Heart right ventricle (tissue), 16 donors: ENCODE data around the gene SENP2. TPM values are rescaled to one million over a fixed set of nuclear protein-coding genes. Genes with fewer than 3 reads are reported as not detected.

ENCODE experiments used
- ATAC-seq, 8 donors: fragments of 200-7000 bp; cut with Tn5 transposase; one replicate each; pipeline ENCODE4 v1.9.1; 2020; ENCODE audit warnings: mild to moderate bottlenecking in 8 of 8, moderate library complexity in 8 of 8, moderate number of reproducible peaks in 1 of 8
- DNase-seq, 2 donors: peaks; one replicate each; pipeline ENCODE4 v3.0.0-alpha.2; 2020
- H3K27ac ChIP-seq, 10 donors: fragments of 200-600 bp; sonication (generic) in 2 of 10; one replicate each; pipeline versions ENCODE4 v1.5.0 to v1.8.0; 2020 to 2022; ENCODE audit warnings: mild to moderate bottlenecking in 3 of 10
- H3K27me3 ChIP-seq, 7 donors: fragments of 200-600 bp; one replicate each; pipeline ENCODE4 v1.8.0; 2021 to 2022; ENCODE audit warnings: mild to moderate bottlenecking in 2 of 7
- H3K36me3 ChIP-seq, 9 donors: fragments of 200-600 bp; sonication (generic) in 1 of 9; one replicate each; pipeline versions ENCODE4 v1.5.0 to v1.8.0; 2020 to 2022; ENCODE audit warnings: mild to moderate bottlenecking in 2 of 9
- H3K4me1 ChIP-seq, 9 donors: fragments of 200-600 bp; sonication (generic) in 1 of 9; one replicate each; pipeline versions ENCODE4 v1.5.0 to v1.8.0; 2020 to 2022; ENCODE audit warnings: mild to moderate bottlenecking in 4 of 9
- H3K4me3 ChIP-seq, 10 donors: fragments of 200-600 bp; sonication (generic) in 2 of 10; one replicate each; pipeline versions ENCODE4 v1.5.0 to v1.8.0; 2020 to 2022; ENCODE audit warnings: mild to moderate bottlenecking in 7 of 10, moderate library complexity in 2 of 10
- H3K9me3 ChIP-seq, 11 donors: fragments of 200-600 bp in 10 of 11; sonication (generic) in 2 of 11; one replicate each; pipeline versions ENCODE4 v1.5.0 to v1.8.0; 2013 to 2022; ENCODE audit warnings: mild to moderate bottlenecking in 2 of 11, control low read depth in 1 of 11, moderate library complexity in 1 of 11
- whole genome bisulfite sequencing, 2 donors: extraction: QIAGEN DNeasy Blood & Tissue Kit; methylation state at CpG; one replicate each; pipeline ENCODE4 v1.1.7; 2013; ENCODE audit warnings: inconsistent platforms in 1 of 2; 5-methylcytosine and 5-hydroxymethylcytosine counted together
- intact Hi-C, 10 donors: fragments of 100-400 bp; cut with DNase I; formaldehyde crosslinking; loops; one replicate each; pipeline versions ENCODE4 v1.11.1 to v1.14.2; 2022
- polyA plus RNA-seq, 2 donors: library from polyadenylated mRNA; stranded (reverse); fragments of 200-250 nt; gene quantifications; one replicate each; pipeline ENCODE4 v1.2.3, GENCODE V29; 2013
- total RNA-seq, 10 donors: library from RNA; stranded (reverse); fragmentation: NEBNext Ultra II Directional in 3 of 10; extraction: Animal tissue kit (Norgen Biotek cat#: 25700) in 3 of 10; gene quantifications; one replicate each; pipeline versions ENCODE4 v1.2.1 to v1.2.4, GENCODE V29; 2021 to 2023
- TF ChIP-seq, protein P1 (sequence below), 9 donors: fragments of 200-600 bp; sonication (generic) in 2 of 9; IDR thresholded peaks; one replicate each; pipeline versions ENCODE4 v1.5.0 to v1.8.0; 2021 to 2022; ENCODE audit warnings: antibody characterized with exemption in 9 of 9, mild to moderate bottlenecking in 5 of 9, moderate library complexity in 1 of 9
- donor health status: Arrhythmogenic right ventricular cardiomyopathy.
- donor health status: ischemic (EF 13 %, LVEDD 7.1; RV severe dilation, severe dysfunction).
- donor health status: healthy with polysubstance abuse.
- donor health status: DM: no; HTN: yes; CAD: no.
- donor health status: DM: no; HTN: no; CAD: no.
- donor health status: ischemic (EF 25% LVEDD 6.9; RV normal size, moderate dysfunction).
- donor health status: ischemic (EF 25% LVEDD 5.7; RV mildly dilated, moderate dysfunction).
- donor health status: healthy.
- donor health status: DM: yes; HTN: yes; CAD: no.
- donor health status: Ischemic cardiomyopathy.
- donor health status: ischemic (EF 35%, LVEDD 5.7; RV mildly dilated, moderate dysfunction).
- donor health status: nonischemic (EF 11% LVEDD 7.7; RV severe dilation, severe dysfunction).
- donor health status: DM: yes; HTN: yes; CAD: no.
- donor health status: PGD.
- donor health status: ischemic (EF 29% LVEDD 5.4; RV normal size, mild dysfunction).
- donor health status: nonischemic (EF 23%, LVEDD 6.1; RV moderate dilation, normal function).

Gene SENP2
- total and polyA plus RNA-seq, 12 donors = 7.9 to 46.5 (median 34.9) TPM

DNA sequence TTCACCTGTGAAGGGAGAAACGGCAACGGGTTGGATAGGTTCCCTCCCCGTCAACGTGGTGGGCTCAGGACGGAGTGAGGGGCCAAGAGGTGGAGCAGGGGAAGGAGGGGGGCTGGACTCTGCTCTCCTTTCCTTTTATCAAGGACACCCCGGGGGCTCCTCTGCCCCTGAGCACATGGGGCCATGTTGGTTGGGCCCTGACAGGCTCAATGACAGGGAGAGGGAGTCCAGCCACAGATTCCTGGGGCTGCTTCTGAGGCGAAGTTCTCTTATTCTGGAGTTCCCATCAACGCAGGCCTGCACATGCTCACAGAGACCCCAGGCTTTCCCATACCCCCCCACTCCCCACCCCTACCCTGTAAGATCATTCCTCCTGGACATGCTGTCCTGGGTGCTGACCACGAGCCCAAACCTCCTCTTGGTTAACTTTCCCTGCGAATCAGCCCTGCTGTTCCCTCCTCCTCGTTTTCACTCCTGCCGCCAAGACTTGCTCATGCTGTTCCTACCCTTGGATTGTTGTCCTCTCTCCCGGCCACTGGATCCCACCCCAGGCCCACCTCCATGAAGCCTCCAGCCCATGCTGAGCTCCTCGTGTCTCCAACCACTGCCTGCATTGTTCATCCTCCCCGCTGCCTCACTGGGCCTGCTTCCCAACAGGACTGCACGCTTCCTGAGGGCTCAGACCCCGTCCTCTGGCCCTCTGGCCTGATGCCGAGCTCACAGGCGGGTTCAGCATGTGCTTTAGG, 61.2 kb downstream of the SENP2 start:
- H3K36me3 ChIP-seq = peaks cover 0 to 11% (median 0%) of the 10 kb centered on the region in 9 donors
- H3K27me3 ChIP-seq = no peaks in the 10 kb centered on the region
- TF ChIP-seq, protein P1, sequence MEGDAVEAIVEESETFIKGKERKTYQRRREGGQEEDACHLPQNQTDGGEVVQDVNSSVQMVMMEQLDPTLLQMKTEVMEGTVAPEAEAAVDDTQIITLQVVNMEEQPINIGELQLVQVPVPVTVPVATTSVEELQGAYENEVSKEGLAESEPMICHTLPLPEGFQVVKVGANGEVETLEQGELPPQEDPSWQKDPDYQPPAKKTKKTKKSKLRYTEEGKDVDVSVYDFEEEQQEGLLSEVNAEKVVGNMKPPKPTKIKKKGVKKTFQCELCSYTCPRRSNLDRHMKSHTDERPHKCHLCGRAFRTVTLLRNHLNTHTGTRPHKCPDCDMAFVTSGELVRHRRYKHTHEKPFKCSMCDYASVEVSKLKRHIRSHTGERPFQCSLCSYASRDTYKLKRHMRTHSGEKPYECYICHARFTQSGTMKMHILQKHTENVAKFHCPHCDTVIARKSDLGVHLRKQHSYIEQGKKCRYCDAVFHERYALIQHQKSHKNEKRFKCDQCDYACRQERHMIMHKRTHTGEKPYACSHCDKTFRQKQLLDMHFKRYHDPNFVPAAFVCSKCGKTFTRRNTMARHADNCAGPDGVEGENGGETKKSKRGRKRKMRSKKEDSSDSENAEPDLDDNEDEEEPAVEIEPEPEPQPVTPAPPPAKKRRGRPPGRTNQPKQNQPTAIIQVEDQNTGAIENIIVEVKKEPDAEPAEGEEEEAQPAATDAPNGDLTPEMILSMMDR (IDR thresholded peaks at IDR 0.05) = no peak
- DNase-seq = no peak
- WGBS, 2 donors = 89% methylated on average over 19 of the region's 19 CpGs
- no peaks in the 10 kb centered on the region for H3K9me3 ChIP-seq
- intact Hi-C loops = no loop called here
- no peak for ATAC-seq
- H3K4me3 ChIP-seq = no peak overlapping the region
- H3K27ac ChIP-seq = no peak overlapping the region
- H3K4me1 ChIP-seq = peaks cover 0 to 6% (median 0%) of the 10 kb centered on the region in 9 donors

DNA sequence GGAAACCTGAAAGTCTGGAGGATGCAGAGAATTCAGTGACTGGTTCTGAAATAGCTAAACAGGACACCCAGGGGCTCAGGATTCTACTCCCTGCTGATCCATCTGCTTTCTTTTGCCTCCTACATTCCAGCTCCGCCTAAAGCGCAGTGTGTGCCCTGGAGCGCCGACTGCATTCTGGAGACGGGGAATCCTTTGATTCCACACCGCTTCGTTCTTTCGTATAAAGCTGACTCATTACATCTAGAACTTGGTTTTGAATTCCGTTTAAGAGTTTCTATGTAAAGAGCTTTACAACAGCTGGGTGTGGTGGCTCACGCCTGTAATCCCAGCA, 61.8 kb downstream of the SENP2 start:
- Histone ChIP-seq H3K36me3 (peaks cover 0 to 11% (median 0%) of the 10 kb centered on the region in 9 donors), H3K27ac (no peak overlapping the region), H3K9me3 (no peaks in the 10 kb centered on the region), H3K4me3 (no peak overlapping the region), H3K27me3 (no peaks in the 10 kb centered on the region), H3K4me1 (peaks cover 0 to 6% (median 0%) of the 10 kb centered on the region in 9 donors)
- intact Hi-C loops = no loop called here
- DNase-seq (no peak), ATAC-seq (no peak)
- WGBS, 2 donors = 96% methylated on average over 10 of the region's 10 CpGs
- TF ChIP-seq, protein P1 (IDR thresholded peaks at IDR 0.05) = no peak

DNA sequence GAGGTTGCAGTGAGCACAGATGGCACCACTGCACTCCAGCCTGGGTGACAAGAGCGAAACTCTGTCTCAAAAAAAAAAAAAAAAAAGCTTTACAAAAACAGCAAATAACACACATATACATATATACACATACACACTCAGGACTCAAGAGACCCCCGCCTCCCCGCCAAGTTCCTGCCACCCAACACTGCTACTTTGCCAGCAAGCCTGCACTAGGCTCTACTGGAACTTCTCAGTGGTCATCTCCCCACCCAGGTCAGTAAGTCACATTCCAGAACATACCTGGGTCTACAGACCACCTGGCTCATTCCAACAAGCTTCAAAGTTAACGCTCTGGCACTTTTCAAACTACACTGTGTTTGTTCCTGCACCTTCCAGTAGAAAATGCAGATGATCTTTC, 62.3 kb downstream of the SENP2 start:
- peaks cover 0 to 6% (median 0%) of the 10 kb centered on the region in 9 donors for H3K4me1 ChIP-seq
- intact Hi-C loops = no loop called here
- TF ChIP-seq, protein P1 (IDR thresholded peaks at IDR 0.05) = no peak
- WGBS, 2 donors = 96 to 97% methylated on average over 4 of the region's 4 CpGs
- DNase-seq (no peak), ATAC-seq (no peak)
- peaks cover 0 to 11% (median 0%) of the 10 kb centered on the region in 9 donors for H3K36me3 ChIP-seq
- H3K27me3 ChIP-seq = no peaks in the 10 kb centered on the region
- no peaks in the 10 kb centered on the region for H3K9me3 ChIP-seq
- no peak overlapping the region for H3K4me3 ChIP-seq
- no peak overlapping the region for H3K27ac ChIP-seq

DNA sequence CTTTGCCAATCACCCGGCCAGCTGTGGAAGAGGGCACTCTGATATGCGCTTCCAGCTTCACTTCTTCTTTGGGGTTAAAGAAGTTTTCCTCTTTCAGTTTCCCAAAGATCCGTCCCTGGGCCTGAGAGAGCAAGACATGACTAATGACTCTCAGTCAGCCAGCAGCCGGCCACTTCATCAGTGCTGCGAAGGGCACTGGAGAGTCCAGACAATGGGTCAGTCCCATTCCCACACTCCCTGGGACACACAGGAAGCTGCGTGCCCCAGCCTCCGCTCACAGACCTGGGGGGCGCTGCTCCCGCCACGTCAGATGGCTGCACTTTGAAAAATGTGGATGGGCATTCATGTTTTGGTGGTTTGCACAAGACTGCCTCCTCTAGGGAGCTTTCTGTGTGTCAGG, 63.3 kb downstream of the SENP2 start:
- WGBS, 2 donors = 87 to 89% methylated on average over 10 of the region's 10 CpGs
- Histone ChIP-seq H3K27ac (no peak overlapping the region), H3K36me3 (peaks cover 0 to 11% (median 0%) of the 10 kb centered on the region in 9 donors), H3K9me3 (no peaks in the 10 kb centered on the region), H3K4me1 (peaks cover 0 to 6% (median 0%) of the 10 kb centered on the region in 9 donors), H3K4me3 (no peak overlapping the region), H3K27me3 (no peaks in the 10 kb centered on the region)
- TF ChIP-seq, protein P1 (IDR thresholded peaks at IDR 0.05) = no peak
- ATAC-seq (no peak), DNase-seq (no peak)
- intact Hi-C loops = no loop called here
